Vagina (tissue), 2 donors: ENCODE results near the gene DEFB119.

Experiments
- CTCF ChIP-seq, 3 experiments: fragments of 450-650 bp in 2 of 3; fragments of 200-600 bp in 1 of 3; sonication (generic) in 1 of 3; IDR thresholded peaks; one replicate each; pipeline ENCODE4 v1.5.1; 2017 to 2019; ENCODE audit warnings: antibody characterized with exemption in 3 of 3, mild to moderate bottlenecking in 2 of 3, moderate library complexity in 2 of 3
- POLR2A ChIP-seq, 2 donors: fragments of 450-650 bp; IDR thresholded peaks; one replicate each; pipeline ENCODE4 v1.6.1; 2017; ENCODE audit warnings: antibody characterized with exemption in 2 of 2, mild to moderate bottlenecking in 2 of 2, moderate library complexity in 2 of 2

GRCh38 chr20:31425797-31426196 lies 35.4 kb upstream of the DEFB119 start:
- TF ChIP-seq CTCF (IDR thresholded peaks at IDR 0.05) (no peak), POLR2A (IDR thresholded peaks at IDR 0.05) (no peak)
